ENCODE data around the gene STXBP6.

Gene STXBP6

DNA sequence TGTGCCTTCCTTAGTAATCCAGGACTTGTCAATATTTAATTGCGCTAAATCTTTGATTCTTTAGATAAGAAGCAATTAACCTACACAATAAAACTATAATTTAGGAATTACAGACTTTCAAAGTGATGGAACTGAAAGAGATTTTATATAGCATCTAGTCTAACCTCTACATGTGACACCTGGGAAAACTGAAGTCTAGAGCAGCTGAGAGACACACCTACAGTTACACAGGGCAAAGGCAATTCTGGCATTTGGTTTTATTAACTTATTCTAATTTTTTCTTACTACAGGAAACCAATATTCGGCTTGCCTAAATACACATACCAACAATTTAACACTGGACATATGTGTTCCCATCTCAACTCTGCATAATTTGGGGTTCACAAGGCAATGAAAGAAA is 196.5 kb downstream of the STXBP6 start:
- Histone ChIP-seq H3K36me3 (ENCODE audit: low read depth) (no peaks in the 10 kb centered on the region), H3K9me3 (ENCODE audit: severe bottlenecking) (no peaks in the 10 kb centered on the region), H3K4me1 (ENCODE audit: insufficient read depth, poor library complexity, severe bottlenecking) (no peaks in the 10 kb centered on the region), H3K27ac (ENCODE audit: poor library complexity, severe bottlenecking) (no peak overlapping the region), H3K4me3 (ENCODE audit: severe bottlenecking) (no peak overlapping the region), H3K27me3 (ENCODE audit: insufficient read depth, poor library complexity, severe bottlenecking) (no peaks in the 10 kb centered on the region)
- no peak for DNase-seq (ENCODE audit: low spot score)
- no peak for TF ChIP-seq CTCF (IDR thresholded peaks at IDR 0.05; ENCODE audit: poor library complexity, severe bottlenecking)
- no peak for ATAC-seq (ENCODE audit: low read depth)

DNA sequence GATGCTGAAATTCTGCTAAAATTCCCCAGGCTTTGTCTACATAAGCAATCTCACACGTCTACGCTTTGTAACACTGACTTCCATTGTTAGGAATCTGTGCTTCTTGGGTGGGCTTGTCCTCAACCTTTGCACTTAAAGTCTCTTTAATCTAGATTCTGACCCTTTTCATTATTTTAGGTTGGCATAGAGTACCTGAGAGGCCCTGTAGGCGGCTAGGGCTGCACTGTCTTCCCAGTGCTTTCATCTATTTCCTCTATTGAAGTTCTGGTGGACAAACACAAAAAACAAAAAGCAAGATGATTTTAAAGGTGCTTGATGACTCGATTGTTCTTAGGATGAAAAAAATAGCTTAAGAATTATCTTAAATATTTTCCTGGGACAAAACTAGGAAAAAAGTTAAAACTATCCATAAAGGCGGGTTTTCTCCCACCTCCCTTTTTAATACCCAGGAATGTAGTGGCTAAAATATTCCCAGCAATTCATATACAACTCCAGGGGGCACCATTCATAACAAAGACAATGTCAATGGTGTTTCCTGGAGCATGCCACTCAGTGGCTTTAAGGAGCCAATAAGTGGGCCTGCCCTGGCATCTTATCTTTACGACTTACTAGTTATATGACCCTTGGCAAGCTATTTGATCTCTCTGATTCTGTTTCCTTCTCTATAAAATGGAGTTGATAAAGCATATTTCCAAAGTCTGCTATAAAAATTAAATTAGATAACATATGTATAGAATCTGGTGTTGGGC is 197.5 kb downstream of the STXBP6 start:
- no peak for ATAC-seq (ENCODE audit: low read depth)
- Histone ChIP-seq H3K9me3 (ENCODE audit: severe bottlenecking) (no peaks in the 10 kb centered on the region), H3K4me1 (ENCODE audit: insufficient read depth, poor library complexity, severe bottlenecking) (no peaks in the 10 kb centered on the region), H3K36me3 (ENCODE audit: low read depth) (no peaks in the 10 kb centered on the region), H3K4me3 (ENCODE audit: severe bottlenecking) (no peak overlapping the region), H3K27me3 (ENCODE audit: insufficient read depth, poor library complexity, severe bottlenecking) (peaks cover 3% of the 10 kb centered on the region), H3K27ac (ENCODE audit: poor library complexity, severe bottlenecking) (no peak overlapping the region)
- no peak for TF ChIP-seq CTCF (IDR thresholded peaks at IDR 0.05; ENCODE audit: poor library complexity, severe bottlenecking)
- no peak for DNase-seq (ENCODE audit: low spot score)

DNA sequence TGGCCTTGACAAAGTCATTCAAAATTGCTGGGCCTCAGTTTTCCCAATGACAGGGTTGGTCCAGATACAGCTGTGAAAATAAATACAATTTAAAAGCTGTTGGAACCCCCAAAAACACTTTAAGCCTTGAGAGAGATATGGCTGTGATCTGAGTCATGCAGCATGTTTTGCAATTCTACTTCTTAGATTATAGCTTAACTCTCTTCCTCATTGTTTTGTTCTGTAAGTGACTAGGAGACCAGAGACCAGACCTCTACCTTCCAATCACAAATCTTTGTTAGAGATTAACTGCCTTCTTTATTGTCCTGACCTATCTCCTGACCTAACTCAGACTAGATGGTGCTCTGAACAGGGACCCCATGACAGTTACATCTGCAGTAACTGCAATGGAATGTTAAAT is 198.1 kb downstream of the STXBP6 start:
- H3K4me1 ChIP-seq (ENCODE audit: insufficient read depth, poor library complexity, severe bottlenecking): no peaks in the 10 kb centered on the region
- no peak for DNase-seq (ENCODE audit: low spot score)
- H3K9me3 ChIP-seq (ENCODE audit: severe bottlenecking): no peaks in the 10 kb centered on the region
- no peak overlapping the region for H3K27ac ChIP-seq (ENCODE audit: poor library complexity, severe bottlenecking)
- H3K27me3 ChIP-seq (ENCODE audit: insufficient read depth, poor library complexity, severe bottlenecking): peaks cover 10% of the 10 kb centered on the region
- no peaks in the 10 kb centered on the region for H3K36me3 ChIP-seq (ENCODE audit: low read depth)
- no peak for TF ChIP-seq CTCF (IDR thresholded peaks at IDR 0.05; ENCODE audit: poor library complexity, severe bottlenecking)
- ATAC-seq (ENCODE audit: low read depth): no peak
- no peak overlapping the region for H3K4me3 ChIP-seq (ENCODE audit: severe bottlenecking)

GRCh38 chr14:24851406-24851805 is 198.5 kb downstream of the STXBP6 start:
- Histone ChIP-seq H3K9me3 (ENCODE audit: severe bottlenecking) (no peaks in the 10 kb centered on the region), H3K36me3 (ENCODE audit: low read depth) (no peaks in the 10 kb centered on the region), H3K27ac (ENCODE audit: poor library complexity, severe bottlenecking) (no peak overlapping the region), H3K4me3 (ENCODE audit: severe bottlenecking) (no peak overlapping the region), H3K4me1 (ENCODE audit: insufficient read depth, poor library complexity, severe bottlenecking) (no peaks in the 10 kb centered on the region), H3K27me3 (ENCODE audit: insufficient read depth, poor library complexity, severe bottlenecking) (peaks cover 14% of the 10 kb centered on the region)
- ATAC-seq (ENCODE audit: low read depth) (no peak), DNase-seq (ENCODE audit: low spot score) (no peak)
- no peak for TF ChIP-seq CTCF (IDR thresholded peaks at IDR 0.05; ENCODE audit: poor library complexity, severe bottlenecking)

DNA sequence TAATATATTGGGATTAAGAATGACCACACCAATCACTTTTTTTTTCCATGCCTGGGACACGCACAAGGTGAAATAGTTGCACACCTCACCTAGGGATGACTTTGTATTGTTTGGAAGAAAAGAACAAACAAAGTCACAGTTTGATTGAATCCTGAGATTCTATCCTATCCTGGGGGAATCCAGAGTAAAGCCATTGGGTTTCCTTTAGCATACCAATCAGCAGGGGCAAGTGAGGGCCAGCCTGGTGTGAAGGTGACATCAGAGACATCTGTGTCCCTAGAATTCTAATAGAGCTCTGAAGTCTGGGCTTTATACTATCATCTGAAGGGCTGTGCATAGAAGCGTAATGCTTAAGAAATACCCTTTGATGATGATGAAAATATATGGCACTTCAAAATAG is 199.9 kb downstream of the STXBP6 start:
- Histone ChIP-seq H3K9me3 (ENCODE audit: severe bottlenecking) (no peaks in the 10 kb centered on the region), H3K36me3 (ENCODE audit: low read depth) (no peaks in the 10 kb centered on the region), H3K27me3 (ENCODE audit: insufficient read depth, poor library complexity, severe bottlenecking) (peaks cover 23% of the 10 kb centered on the region), H3K4me3 (ENCODE audit: severe bottlenecking) (no peak overlapping the region), H3K4me1 (ENCODE audit: insufficient read depth, poor library complexity, severe bottlenecking) (no peaks in the 10 kb centered on the region), H3K27ac (ENCODE audit: poor library complexity, severe bottlenecking) (no peak overlapping the region)
- TF ChIP-seq CTCF (IDR thresholded peaks at IDR 0.05; ENCODE audit: poor library complexity, severe bottlenecking): no peak
- DNase-seq (ENCODE audit: low spot score): no peak
- no peak for ATAC-seq (ENCODE audit: low read depth)
